Hepatocyte (in vitro differentiated cells): ENCODE measurements around the gene CD302. TPM values are rescaled to one million over a fixed set of nuclear protein-coding genes. Genes with fewer than 3 reads are reported as not detected.

Experiments used
- DNase-seq: peaks from one replicate; pipeline ENCODE4 v3.0.0-alpha.2; 2016; ENCODE audit warnings: low spot score
- H2AFZ ChIP-seq: fragments of 200-600 bp; sonication (generic); 2 replicates; pipeline ENCODE4 v1.6.0; 2016; ENCODE audit warnings: antibody characterized with exemption, mild to moderate bottlenecking
- H3K27ac ChIP-seq: fragments of 200-600 bp; sonication (generic); 2 replicates; pipeline ENCODE4 v1.5.1; 2016; ENCODE audit warnings: mild to moderate bottlenecking
- H3K27me3 ChIP-seq: fragments of 200-600 bp; sonication (generic); 2 replicates; pipeline ENCODE4 v1.6.1; 2016
- H3K36me3 ChIP-seq: fragments of 200-600 bp; sonication (generic); replicated peaks from 2 replicates; pipeline ENCODE4 v1.5.1; 2016; ENCODE audit warnings: low read depth; ENCODE audit not compliant: insufficient read depth
- H3K4me1 ChIP-seq: fragments of 200-600 bp; sonication (generic); 2 replicates; pipeline ENCODE4 v1.5.1; 2016; ENCODE audit warnings: mild to moderate bottlenecking, moderate library complexity; ENCODE audit not compliant: insufficient read depth
- H3K4me2 ChIP-seq: fragments of 200-600 bp; sonication (generic); 2 replicates; pipeline ENCODE4 v1.6.0; 2016
- H3K4me3 ChIP-seq: fragments of 200-600 bp; sonication (generic); 2 replicates; pipeline ENCODE4 v1.5.1; 2016; ENCODE audit warnings: mild to moderate bottlenecking
- H3K79me2 ChIP-seq: fragments of 200-600 bp; sonication (generic); 2 replicates; pipeline ENCODE4 v1.6.0; 2017; ENCODE audit warnings: mild to moderate bottlenecking
- H3K9me2 ChIP-seq: fragments of 200-600 bp; sonication (generic); replicated peaks from 2 replicates; pipeline ENCODE4 v1.6.0; 2017; ENCODE audit warnings: mild to moderate bottlenecking; ENCODE audit not compliant: insufficient read depth
- H3K9me3 ChIP-seq: fragments of 200-600 bp; sonication (generic); 2 replicates; pipeline ENCODE4 v1.5.1; 2016; ENCODE audit warnings: low read depth, mild to moderate bottlenecking
- H4K20me1 ChIP-seq: fragments of 200-600 bp; sonication (generic); 2 replicates; pipeline ENCODE4 v1.6.0; 2016; ENCODE audit warnings: mild to moderate bottlenecking; ENCODE audit not compliant: insufficient read depth, poor library complexity, severe bottlenecking
- EZH2 ChIP-seq: fragments of 200-600 bp; sonication (generic); IDR thresholded peaks from 2 replicates; pipeline ENCODE4 v1.6.1; 2016; ENCODE audit warnings: antibody characterized with exemption, mild to moderate bottlenecking, borderline replicate concordance
- EZH2phosphoT487 ChIP-seq: fragments of 200-600 bp; sonication (generic); IDR thresholded peaks from one replicate; pipeline ENCODE4 v1.6.1; 2018; ENCODE audit warnings: antibody characterized with exemption, mild to moderate bottlenecking, low read depth, moderate library complexity; ENCODE audit not compliant: unreplicated experiment, severe bottlenecking
- WGBS: methylation state at CpG from one replicate; pipeline ENCODE4 v1.1.6; 2016; ENCODE audit warnings: low lambda C conversion rate; ENCODE audit errors: missing lambda C conversion rate; 5-methylcytosine and 5-hydroxymethylcytosine counted together
- polyA plus RNA-seq: library from polyadenylated mRNA; unstranded; fragments of >200 nt; fragmentation: Nextera tagmentation; extraction: Ambion mirVana; gene quantifications from 2 replicates; pipeline ENCODE4 v1.2.1, GENCODE V29; 2016
- total RNA-seq: library from RNA; depleted of rRNA; stranded (reverse); fragments of >200 nt; gene quantifications from 2 replicates; pipeline ENCODE4 v1.2.3, GENCODE V29; 2014
- TF ChIP-seq, protein P1 (sequence below): fragments of 200-600 bp; sonication (generic); IDR thresholded peaks from 2 replicates; pipeline ENCODE4 v1.5.1; 2016; ENCODE audit warnings: antibody characterized with exemption, mild to moderate bottlenecking; ENCODE audit not compliant: poor library complexity

CD302 gene
- total and polyA plus RNA-seq, 2 experiments from 2014 or later, result 7.1 to 26.0 TPM

DNA sequence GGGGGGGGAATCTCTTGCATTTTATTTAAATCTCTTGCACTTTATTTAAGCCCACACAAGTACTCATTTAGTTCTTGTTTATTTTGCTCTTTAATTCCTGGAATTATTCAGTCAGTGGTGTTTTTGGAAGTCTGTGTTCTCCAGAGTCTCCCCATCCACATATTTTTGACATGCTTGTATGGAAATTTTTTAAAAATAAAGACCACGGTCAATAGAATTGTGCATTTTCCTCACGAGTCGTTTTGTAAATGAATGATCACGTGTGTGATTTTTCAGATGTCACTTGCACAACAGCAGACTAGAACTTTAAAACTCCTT, 824 bp downstream of the CD302 start:
- TF ChIP-seq, protein P1, sequence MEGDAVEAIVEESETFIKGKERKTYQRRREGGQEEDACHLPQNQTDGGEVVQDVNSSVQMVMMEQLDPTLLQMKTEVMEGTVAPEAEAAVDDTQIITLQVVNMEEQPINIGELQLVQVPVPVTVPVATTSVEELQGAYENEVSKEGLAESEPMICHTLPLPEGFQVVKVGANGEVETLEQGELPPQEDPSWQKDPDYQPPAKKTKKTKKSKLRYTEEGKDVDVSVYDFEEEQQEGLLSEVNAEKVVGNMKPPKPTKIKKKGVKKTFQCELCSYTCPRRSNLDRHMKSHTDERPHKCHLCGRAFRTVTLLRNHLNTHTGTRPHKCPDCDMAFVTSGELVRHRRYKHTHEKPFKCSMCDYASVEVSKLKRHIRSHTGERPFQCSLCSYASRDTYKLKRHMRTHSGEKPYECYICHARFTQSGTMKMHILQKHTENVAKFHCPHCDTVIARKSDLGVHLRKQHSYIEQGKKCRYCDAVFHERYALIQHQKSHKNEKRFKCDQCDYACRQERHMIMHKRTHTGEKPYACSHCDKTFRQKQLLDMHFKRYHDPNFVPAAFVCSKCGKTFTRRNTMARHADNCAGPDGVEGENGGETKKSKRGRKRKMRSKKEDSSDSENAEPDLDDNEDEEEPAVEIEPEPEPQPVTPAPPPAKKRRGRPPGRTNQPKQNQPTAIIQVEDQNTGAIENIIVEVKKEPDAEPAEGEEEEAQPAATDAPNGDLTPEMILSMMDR, result no peak
- TF ChIP-seq EZH2 (no peak), EZH2phosphoT487 (no peak)
- H3K4me2 ChIP-seq, result peak overlapping the region; percentile 92
- WGBS, result 27% methylated on average over 4 of the region's 4 CpGs
- no peaks in the 10 kb centered on the region for H3K27me3 ChIP-seq
- no peak for DNase-seq
- peaks cover 11% of the 10 kb centered on the region for H3K4me1 ChIP-seq
- H3K9me2 ChIP-seq, result no peaks in the 10 kb centered on the region
- peaks cover 16% of the 10 kb centered on the region for H3K79me2 ChIP-seq
- H3K36me3 ChIP-seq, result no peaks in the 10 kb centered on the region
- H3K9me3 ChIP-seq, result no peaks in the 10 kb centered on the region
- H3K4me3 ChIP-seq, result peak overlapping the region; percentile 82
- H2AFZ ChIP-seq, result peak overlapping the region; percentile 98
- peak overlapping the region; percentile 91 for H3K27ac ChIP-seq
- no peaks in the 10 kb centered on the region for H4K20me1 ChIP-seq

DNA sequence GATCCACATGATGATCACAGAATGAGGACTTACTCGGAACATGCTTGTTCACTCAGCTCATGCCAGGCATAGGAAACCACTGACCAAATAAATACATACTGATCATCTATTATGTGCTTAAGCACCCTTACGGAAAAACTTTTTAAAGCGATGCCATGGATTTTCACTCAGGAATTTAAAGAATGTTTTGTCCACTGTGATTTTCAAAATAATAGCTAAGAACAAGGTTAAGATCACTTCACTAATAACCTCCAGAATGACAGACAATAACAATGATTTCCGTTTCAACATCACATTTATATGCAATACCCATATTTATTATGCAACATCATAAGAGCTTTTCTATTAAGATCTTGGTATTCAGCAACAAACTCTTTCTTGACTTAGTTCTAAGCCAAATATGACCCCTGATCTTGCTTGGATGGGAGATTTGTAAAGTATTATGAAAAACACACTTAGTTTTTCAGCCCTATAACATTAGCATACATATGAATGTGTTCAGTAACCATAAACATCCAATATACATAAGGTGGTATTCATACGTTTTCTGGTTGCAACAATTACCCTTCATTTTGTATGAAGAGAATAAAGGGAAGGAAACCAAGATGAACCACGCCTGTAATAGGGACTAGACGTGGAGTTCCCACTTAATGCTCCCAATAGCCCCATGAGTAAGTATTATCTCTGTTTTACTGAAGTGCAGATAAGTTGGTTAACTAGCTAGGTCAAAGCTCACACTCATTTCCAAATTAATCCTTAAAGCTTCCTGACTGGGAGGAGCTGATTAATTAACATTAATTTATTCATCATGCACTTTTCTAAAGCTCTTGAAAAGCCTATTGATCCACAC, 1.9 kb downstream of the CD302 start:
- H3K4me1 ChIP-seq, result peaks cover 11% of the 10 kb centered on the region
- peak overlapping the region; percentile 91 for H3K27ac ChIP-seq
- H3K4me2 ChIP-seq, result peak overlapping the region; percentile 92
- no peak overlapping the region for H2AFZ ChIP-seq
- no peak for DNase-seq
- no peaks in the 10 kb centered on the region for H4K20me1 ChIP-seq
- H3K27me3 ChIP-seq, result no peaks in the 10 kb centered on the region
- H3K9me2 ChIP-seq, result no peaks in the 10 kb centered on the region
- no peaks in the 10 kb centered on the region for H3K36me3 ChIP-seq
- peaks cover 23% of the 10 kb centered on the region for H3K79me2 ChIP-seq
- 76% methylated on average over 7 of the region's 7 CpGs for WGBS
- TF ChIP-seq, protein P1, result no peak
- TF ChIP-seq EZH2phosphoT487, result no peak
- no peaks in the 10 kb centered on the region for H3K9me3 ChIP-seq
- no peak overlapping the region for H3K4me3 ChIP-seq

DNA sequence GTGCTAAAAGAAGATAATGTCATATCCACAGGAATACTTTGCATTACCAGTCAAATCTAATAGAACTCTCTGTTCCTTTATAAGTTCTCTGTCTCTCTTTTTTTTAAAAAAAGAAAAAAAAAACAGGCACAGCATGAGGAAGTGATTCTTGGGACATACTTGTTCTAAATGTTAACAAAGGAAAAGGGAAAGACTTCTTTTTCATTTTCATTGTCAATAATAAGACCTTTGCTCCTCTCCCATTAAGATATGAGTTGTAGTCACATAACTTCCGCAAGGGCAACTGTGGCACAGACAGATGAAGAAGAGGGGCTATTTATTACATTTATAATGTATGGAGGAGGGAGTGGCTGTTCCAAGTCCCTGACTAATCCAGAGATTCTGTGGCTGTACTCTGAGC, 4.7 kb downstream of the CD302 start:
- Histone ChIP-seq H4K20me1 (no peaks in the 10 kb centered on the region), H3K4me3 (no peak overlapping the region), H3K9me3 (no peaks in the 10 kb centered on the region), H3K27me3 (no peaks in the 10 kb centered on the region), H3K4me1 (peaks cover 11% of the 10 kb centered on the region), H3K27ac (no peak overlapping the region), H3K4me2 (no peak overlapping the region), H3K9me2 (no peaks in the 10 kb centered on the region), H3K79me2 (peaks cover 35% of the 10 kb centered on the region), H2AFZ (no peak overlapping the region), H3K36me3 (no peaks in the 10 kb centered on the region)
- WGBS, result 100% methylated on average over 1 of the region's 1 CpG
- no peak for DNase-seq
- no peak for TF ChIP-seq EZH2phosphoT487
- TF ChIP-seq, protein P1, result no peak
- TF ChIP-seq EZH2, result no peak
